GM12864 (cell line): ENCODE measurements around the gene APP.

Experiments used
- DNase-seq: peaks from one replicate; pipeline ENCODE4 v3.0.0-alpha.2; 2011; ENCODE audit warnings: low read depth
- H3K4me3 ChIP-seq: 2 replicates; pipeline ENCODE4 v1.5.1; 2011; ENCODE audit warnings: mild to moderate bottlenecking, low read depth, low read length, control low read depth
- CTCF ChIP-seq: IDR thresholded peaks from 2 replicates; pipeline ENCODE4 v1.5.1; 2011; ENCODE audit warnings: low read depth, mild to moderate bottlenecking, moderate library complexity, low read length, control low read depth, inconsistent platforms; ENCODE audit errors: missing control alignments

Gene APP

DNA sequence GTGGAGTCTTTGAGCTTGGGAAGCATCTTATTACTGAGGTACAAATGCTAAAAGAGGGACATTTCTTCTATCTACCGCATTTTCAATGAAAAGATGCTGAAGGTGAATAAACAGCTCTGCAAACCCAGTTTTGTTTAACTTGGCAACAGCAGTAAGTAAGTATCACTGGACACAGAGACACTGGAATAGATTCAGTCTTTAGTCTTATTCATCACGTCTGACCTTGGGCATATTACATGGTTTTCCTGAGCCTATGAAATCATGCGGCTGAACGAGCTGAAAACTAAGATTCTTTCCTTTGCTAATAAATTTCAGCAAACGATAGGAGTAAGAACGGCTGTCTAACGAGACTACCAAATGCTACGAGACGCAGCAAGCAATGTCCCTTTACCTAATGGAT lies 228.4 kb downstream of the APP start:
- no peak for DNase-seq

DNA sequence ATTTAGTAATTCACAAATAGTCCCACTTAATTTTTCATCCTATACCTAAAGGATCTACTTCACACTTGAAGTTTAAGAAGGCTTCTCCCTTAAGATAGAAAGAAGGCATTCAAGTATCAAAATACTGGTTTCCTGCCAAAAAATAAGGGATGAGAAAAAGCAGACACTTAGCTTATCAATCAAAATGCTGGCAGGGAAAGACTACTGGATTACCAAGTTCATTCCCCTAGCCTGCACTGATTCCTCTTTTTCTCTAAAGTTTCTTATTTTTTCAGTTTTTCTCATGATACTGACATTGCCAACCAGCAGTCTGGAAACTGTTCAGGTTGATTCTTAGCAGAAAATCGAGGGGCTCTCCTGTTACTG lies 231.2 kb downstream of the APP start:
- no peak for TF ChIP-seq CTCF
- no peak for DNase-seq

More for the DNA sequence above, 228.4 kb downstream of the APP start:
- no peak overlapping the region for H3K4me3 ChIP-seq
- TF ChIP-seq CTCF, result no peak

DNA sequence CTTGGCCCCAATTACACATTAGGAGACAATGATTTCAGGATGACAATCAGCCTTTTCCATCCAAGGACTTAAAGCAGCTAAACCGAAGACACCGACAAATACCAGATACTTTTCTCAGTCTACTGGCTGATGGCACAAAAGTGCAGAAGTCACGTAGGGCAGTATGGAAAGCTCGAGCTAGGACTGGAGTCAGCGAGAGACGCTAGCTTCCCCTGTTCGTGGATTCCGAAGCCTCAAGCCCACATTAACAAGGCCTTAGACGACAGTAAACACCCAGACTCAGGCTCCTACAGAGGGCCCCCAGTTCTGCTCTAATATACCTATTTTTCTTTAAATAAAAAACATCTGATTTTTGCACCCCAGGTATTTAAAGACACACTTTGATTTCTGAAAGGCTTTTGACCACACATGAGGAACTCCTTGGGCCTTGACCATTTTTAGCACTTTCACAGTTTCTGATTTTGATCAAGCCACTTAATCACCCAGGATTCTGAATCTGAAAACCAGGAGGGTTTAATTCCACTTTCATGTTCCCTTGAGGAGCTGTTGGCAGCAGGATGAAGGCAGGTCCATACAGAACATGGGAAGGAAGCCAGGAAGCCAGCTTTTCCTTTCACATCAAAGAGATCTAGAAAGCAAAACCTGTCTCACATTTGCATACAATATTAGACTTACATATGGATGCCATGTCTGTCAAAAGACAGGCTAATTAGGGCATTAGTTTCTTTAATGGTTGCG lies 231.7 kb downstream of the APP start:
- TF ChIP-seq CTCF, result no peak
- H3K4me3 ChIP-seq, result no peak overlapping the region
- DNase-seq, result no peak

More for the DNA sequence above, 231.2 kb downstream of the APP start:
- no peak overlapping the region for H3K4me3 ChIP-seq

- TF ChIP-seq CTCF, result no peak
- H3K4me3 ChIP-seq, result no peak overlapping the region
- DNase-seq, result no peak
Measured at GRCh38 chr21:25936776-25937175, 233.8 kb downstream of the APP start.

DNA sequence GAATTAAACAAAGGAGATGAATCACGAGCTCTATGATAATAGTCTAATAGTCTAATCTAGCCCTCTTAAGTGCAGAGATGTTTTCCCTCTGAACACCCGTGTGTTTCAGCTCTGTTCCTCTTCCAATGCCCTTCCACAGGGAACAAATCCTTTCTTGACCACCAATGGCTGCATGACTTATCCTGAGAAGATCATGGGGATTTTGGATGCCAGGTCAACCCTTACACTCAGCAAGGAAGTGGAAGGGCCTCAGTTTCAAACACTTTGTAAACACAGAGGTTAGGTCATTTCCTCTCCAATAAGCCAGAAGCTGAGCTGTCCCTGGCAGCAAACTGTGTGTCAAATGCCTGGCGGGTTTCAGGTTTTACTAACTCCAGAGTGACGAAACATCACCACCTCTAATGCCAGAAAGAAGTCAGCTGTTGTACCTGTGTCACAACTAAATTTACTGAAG lies 235.8 kb downstream of the APP start:
- no peak for TF ChIP-seq CTCF
- DNase-seq, result no peak

GRCh38 chr21:25934130-25934529 lies 236.4 kb downstream of the APP start:
- no peak for TF ChIP-seq CTCF
- H3K4me3 ChIP-seq, result no peak overlapping the region
- no peak for DNase-seq

More for the DNA sequence above, 235.8 kb downstream of the APP start:
- H3K4me3 ChIP-seq, result no peak overlapping the region

DNA sequence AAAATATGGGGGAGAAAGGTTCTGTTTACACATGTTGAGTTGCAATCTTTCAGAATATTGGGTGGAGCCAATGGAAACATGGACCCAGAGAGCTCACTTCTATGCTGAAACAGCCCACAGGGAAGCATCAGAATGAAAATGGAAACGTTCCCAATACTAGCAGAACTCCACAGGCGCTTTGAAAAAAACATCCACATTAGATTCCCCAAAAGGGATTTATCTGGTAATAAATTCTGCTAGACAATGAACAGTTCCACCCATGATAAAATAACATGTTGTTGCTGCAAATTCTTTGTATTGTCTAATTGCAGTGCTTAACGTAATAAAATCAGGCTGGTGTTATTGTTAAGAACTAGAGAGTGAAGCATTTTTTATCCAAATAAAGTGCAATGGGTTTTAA lies 238.8 kb downstream of the APP start:
- TF ChIP-seq CTCF, result no peak
- no peak overlapping the region for H3K4me3 ChIP-seq
- DNase-seq, result no peak
